GM18520 (cell line): Measurements from ENCODE around the gene TRAF5.
"Not testable (repeated sequence)": the region's sequence is repeated elsewhere in the genome, so short reads cannot be mapped to it uniquely, and the experiment has no call there.

Experiments
- ATAC-seq: cut with Tn5 transposase; IDR thresholded peaks from one replicate; pipeline ENCODE4 v1.9.1; 2021; ENCODE audit not compliant: unreplicated experiment

Gene TRAF5

DNA sequence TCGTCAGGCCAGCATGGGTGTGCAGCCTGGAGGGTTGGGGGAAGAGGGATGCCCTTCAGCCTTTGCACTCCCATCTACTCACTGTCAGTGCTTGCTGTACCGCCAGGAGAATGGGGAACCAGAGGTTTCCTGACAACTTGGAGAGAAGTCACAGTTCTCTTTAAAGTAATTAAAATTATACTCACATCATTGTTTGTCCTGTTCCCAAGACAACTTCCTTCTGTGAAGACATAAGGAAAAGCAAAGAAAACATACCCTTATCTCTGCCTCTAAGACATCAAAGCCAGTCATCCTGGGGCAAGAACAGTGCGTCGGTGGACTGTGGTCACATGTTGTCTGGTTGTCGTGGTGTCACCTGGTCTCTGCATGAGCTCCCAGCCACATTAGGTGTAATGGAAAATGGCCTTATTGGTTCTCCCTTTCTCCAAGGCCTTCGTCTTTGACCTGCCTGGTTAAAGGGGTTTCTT, 17.6 kb downstream of the TRAF5 start:
- ATAC-seq: no peak

DNA sequence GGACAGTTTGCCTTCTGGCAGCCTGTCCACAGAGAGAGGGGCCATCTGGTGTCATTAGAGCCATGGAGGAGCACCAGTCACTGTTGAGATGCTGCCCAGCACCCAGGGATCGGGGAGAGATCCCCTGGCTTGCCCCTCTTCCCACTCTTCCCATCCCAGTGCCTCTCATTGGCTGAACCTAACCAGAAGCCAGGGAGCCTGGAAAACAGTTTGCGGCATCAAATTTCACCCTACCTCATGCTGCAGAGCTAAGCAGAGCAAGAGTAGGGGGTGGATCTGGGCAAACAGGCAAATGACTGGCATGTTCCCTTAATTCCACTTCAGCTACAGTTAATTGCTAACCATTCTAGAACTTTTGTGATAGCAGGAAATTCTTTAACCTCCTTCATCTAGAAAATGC, 19.1 kb downstream of the TRAF5 start:
- ATAC-seq: no peak

GRCh38 chr1:211347077-211347844, 20.6 kb downstream of the TRAF5 start:
- no peak for ATAC-seq

DNA sequence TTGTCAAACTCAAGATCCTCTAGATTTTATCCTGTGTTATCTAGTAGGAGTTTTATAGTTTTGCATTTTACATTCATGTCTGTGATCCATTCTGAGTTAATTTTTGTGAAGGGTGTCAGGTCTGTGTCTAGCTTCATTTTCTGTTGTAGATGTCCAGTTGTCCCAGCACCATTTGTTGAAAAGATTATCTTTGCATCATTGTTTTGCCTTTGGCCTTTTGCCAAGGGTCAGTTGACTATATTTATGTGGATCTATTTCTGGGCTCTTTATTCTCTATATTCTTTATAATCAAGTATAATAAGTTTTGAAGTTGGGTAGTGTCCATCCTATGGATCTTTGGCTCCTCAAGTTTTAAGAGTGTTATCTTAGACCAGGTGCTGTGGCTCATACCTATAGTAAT, 21.9 kb downstream of the TRAF5 start:
- ATAC-seq: no peak

DNA sequence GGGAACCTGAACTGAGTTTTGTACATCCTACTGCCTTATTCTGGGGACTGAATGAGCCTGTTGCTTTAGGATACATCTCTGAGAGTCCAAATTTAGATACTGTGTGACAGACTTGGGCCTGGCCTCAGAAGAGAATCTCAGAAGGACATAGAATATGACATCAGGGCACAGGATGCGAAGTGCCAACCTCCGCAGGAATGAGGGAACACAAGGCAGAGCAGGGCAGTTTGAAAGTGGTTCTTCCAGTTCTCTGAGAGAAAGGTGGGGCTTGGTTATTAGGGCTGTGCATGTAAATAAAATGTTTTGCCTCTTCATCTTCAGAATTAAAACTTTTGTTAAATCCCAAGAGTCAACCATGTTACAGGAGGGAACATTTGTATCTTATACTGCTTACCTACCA, 23.1 kb downstream of the TRAF5 start:
- ATAC-seq: no peak

DNA sequence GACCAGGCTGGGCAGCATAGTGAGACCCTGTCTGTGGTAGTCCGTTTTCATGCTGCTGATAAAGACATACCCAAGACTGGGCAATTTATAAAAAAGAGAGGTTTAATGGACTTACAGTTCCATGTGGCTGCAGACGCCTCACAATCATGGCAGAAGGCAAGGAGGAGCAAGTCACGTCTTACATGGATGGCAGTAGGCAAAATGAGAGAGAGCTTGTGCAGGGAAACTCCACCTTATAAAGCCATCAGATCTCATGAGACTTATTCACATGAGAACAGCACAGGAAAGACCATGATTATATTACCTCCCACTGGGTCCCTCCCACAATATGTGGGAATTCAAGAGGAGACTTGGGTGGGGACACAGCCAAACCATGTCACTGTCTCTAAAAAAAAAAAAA, 25.4 kb downstream of the TRAF5 start:
- ATAC-seq: not testable (repeated sequence)

- ATAC-seq: no peak
Measured at GRCh38 chr1:211352465-211352864, 25.8 kb downstream of the TRAF5 start.

DNA sequence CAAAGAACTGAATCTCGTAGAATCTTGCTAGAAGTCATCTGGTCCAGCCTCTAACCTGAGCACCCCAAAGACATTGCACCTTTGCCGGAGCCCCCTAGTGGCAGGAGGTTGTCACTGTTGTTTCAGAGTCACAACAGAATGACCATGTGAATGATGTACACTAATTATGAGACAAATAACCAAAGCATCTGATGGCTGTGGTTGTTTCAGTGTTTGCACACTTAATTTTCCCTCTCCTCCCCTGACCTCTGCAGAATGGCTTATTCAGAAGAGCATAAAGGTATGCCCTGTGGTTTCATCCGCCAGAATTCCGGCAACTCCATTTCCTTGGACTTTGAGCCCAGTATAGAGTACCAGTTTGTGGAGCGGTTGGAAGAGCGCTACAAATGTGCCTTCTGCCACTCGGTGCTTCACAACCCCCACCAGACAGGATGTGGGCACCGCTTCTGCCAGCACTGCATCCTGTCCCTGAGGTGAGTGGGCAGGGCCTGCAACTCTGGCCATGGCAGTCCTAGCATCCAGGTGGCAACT, 26.4 kb downstream of the TRAF5 start:
- ATAC-seq: peak; percentile 51

DNA sequence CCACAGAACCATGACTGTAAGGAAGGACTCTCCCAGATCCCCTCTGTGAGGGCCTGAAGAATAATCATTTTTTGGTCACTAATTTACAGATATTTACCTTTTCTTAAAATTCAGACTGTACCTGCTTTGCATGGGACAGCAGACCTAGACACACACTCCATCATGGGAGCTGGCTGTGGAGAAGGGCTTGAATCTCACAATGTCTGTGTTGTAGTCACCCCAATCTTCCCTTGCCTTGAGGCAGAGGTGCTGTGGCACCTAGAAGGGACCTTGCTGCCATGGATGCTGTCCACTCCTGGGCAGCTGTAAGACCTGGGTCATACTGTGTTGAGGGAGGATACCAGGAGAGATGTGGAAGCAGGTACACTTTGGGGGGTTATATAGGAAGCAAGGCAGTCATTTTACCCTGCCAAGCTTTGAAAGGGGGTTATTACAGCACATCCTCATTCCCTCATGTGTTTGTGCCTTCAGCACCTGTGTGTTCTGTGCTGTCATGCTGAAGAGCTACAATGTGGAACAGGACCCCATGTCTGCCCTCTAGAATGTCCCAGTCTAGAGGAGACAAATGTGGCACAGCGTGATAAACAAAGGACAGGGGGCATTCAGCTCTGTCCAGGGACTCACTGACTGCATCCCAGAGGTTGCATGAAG, 27.1 kb downstream of the TRAF5 start:
- ATAC-seq: no peak

DNA sequence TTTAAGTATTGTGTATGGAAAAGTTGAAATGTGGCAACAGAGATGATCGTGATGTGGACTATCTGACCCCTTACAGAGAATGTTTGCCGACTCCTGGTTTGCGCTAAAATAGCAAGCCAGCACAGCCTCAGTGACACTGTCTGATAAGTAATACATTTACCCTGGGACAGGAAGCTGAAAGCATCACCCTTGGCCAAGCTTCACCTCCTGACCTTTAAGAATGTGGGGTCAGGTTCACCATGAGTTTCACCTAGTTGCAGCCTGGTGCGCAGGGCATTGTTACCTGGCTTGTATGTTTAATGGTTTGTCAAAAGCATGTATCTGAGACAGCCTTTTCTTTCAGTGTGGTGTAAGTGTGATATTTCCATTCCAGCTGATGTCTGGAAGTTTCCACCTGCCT, 29.2 kb downstream of the TRAF5 start:
- no peak for ATAC-seq

GRCh38 chr1:211356723-211357407, 30.2 kb downstream of the TRAF5 start:
- no peak for ATAC-seq

DNA sequence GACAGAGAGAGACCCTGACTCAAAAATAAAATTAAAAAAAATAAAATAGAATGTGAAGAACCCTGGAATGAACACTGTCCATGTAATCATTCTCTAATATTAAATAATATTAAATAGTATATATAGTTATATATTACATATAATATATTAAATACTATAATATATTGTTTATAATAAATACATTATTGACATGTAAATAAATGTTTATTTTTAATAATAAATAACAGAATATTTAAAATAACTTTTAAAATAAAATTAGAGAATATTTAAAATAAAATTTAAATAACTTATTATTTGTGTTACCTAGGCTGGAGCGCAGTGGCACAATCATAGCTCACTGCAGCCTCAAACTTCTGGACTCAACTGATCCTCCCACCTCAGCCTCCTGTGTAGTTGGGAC, 32.1 kb downstream of the TRAF5 start:
- no peak for ATAC-seq

DNA sequence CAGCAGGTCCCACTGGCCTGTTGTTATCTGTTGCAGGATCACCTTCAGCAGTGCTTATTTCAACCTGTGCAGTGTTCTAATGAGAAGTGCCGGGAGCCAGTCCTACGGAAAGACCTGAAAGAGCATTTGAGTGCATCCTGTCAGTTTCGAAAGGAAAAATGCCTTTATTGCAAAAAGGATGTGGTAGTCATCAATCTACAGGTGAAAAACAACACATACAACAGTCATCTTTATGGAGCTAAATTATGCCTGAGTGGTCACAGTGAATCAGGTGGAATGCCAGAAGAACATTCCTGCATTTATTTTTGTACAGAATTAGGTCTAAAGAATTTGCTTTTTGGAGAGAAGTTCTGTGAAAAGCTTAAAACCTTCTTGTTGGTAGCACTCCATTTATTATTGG, 33.2 kb downstream of the TRAF5 start:
- no peak for ATAC-seq

DNA sequence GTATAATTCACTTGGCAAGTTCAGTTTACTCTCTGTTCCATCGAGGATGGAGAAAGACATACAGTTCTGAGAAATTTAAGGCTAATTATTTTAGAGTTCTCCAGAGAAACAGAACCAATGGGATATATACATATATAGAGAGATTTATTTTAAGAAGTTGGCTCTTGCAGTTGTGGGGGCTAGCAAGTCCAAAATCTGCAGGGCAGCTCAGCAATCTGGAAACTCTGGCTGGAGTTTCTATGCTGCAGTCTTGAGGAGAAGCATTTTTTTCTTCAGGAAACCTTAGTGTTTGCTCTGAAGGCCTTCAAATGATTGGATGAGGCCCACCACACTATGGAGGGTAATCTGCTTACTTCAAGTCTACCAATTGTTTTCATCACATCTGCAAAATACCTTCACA, 34.6 kb downstream of the TRAF5 start:
- ATAC-seq: no peak

GRCh38 chr1:211369640-211370039, 43.0 kb downstream of the TRAF5 start:
- no peak for ATAC-seq

DNA sequence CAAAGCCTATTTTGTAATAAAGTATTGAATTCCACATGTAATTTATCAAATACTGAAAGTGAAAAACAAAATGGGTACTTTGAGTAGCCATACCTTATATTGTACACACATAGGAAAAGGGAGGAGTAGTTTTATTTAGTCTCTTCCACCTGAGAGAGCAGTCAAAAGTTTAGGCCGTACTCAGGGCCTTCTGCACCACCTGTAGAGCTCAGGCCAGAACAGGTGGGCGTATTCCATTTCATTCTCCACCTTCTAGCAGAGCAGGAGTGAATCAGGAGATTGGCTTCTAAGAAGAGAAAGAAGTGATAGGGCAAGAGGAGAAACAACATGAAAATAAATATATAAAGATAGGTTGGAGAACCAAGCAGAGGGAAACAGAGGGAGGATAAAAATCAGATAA, 44.0 kb downstream of the TRAF5 start:
- no peak for ATAC-seq

- no peak for ATAC-seq
Measured at GRCh38 chr1:211371406-211372105, 44.9 kb downstream of the TRAF5 start.

GRCh38 chr1:211372463-211372862, 45.8 kb downstream of the TRAF5 start:
- no peak for ATAC-seq

GRCh38 chr1:211375146-211375818, 48.6 kb downstream of the TRAF5 start:
- no peak for ATAC-seq

DNA sequence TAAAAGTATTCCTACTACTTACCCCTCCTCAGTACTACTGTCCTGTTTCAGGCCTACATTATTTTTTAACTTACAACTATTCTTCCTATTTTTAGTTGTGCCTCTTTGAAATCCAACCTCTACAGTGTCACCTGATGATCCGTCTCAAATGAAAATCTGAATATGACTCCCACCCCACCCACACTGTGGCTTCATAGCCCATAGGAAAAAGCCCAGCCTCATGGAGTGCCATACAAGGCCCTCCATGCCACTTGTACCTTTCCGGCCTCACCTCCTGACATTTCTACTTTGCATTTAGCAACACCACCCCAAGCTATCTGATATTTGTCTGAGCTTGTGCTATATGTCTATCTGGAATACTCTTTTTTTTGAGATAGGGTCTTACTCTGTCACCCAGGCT, 49.3 kb downstream of the TRAF5 start:
- ATAC-seq: no peak
